HG03064 (cell line): ENCODE data around the gene PEAK1.
"Not testable (repeated sequence)": the region's sequence is repeated elsewhere in the genome, so short reads cannot be mapped to it uniquely, and the experiment has no call there.

Source experiments
- ATAC-seq: cut with Tn5 transposase; IDR thresholded peaks from one replicate; pipeline ENCODE4 v1.9.1; 2021; ENCODE audit warnings: low read depth; ENCODE audit not compliant: unreplicated experiment

PEAK1 gene

GRCh38 chr15:77185242-77185785 lies 234.6 kb downstream of the PEAK1 start:
- ATAC-seq, result no peak

GRCh38 chr15:77184352-77184751 lies 235.6 kb downstream of the PEAK1 start:
- not testable (repeated sequence) for ATAC-seq

- no peak for ATAC-seq
Observed at GRCh38 chr15:77183066-77183465, 236.8 kb downstream of the PEAK1 start.

- ATAC-seq, result peak; percentile 62
Observed at GRCh38 chr15:77181305-77182074, 238.4 kb downstream of the PEAK1 start.

- no peak for ATAC-seq
Observed at GRCh38 chr15:77180757-77181156, 239.1 kb downstream of the PEAK1 start.

- ATAC-seq, result no peak
Observed at GRCh38 chr15:77180270-77180669, 239.6 kb downstream of the PEAK1 start.

GRCh38 chr15:77179541-77179998 lies 240.3 kb downstream of the PEAK1 start:
- no peak for ATAC-seq

- no peak for ATAC-seq
Observed at GRCh38 chr15:77178411-77178810, 241.5 kb downstream of the PEAK1 start.

GRCh38 chr15:77176148-77176547 lies 243.8 kb downstream of the PEAK1 start:
- not testable (repeated sequence) for ATAC-seq

GRCh38 chr15:77173487-77173886 lies 246.4 kb downstream of the PEAK1 start:
- ATAC-seq, result no peak

- no peak for ATAC-seq
Observed at GRCh38 chr15:77171221-77171967, 248.5 kb downstream of the PEAK1 start.

- no peak for ATAC-seq
Observed at GRCh38 chr15:77168616-77169015, 251.3 kb downstream of the PEAK1 start.

GRCh38 chr15:77168141-77168540 lies 251.8 kb downstream of the PEAK1 start:
- ATAC-seq, result no peak

- ATAC-seq, result no peak
Observed at GRCh38 chr15:77167406-77167805, 252.5 kb downstream of the PEAK1 start.

- ATAC-seq, result no peak
Observed at GRCh38 chr15:77163781-77164384, 256.0 kb downstream of the PEAK1 start.

- ATAC-seq, result no peak
Observed at GRCh38 chr15:77162872-77163633, 256.9 kb downstream of the PEAK1 start.

GRCh38 chr15:77160562-77161478 lies 259.1 kb downstream of the PEAK1 start:
- ATAC-seq, result no peak

GRCh38 chr15:77156000-77156399 lies 263.9 kb downstream of the PEAK1 start:
- ATAC-seq, result not testable (repeated sequence)

- ATAC-seq, result no peak
Observed at GRCh38 chr15:77148191-77148590, 271.7 kb downstream of the PEAK1 start.
